ENCODE results near the gene KANSL1.
"Not testable (repeated sequence)": the region's sequence is repeated elsewhere in the genome, so short reads cannot be mapped to it uniquely, and the experiment has no call there.

KANSL1 gene

DNA sequence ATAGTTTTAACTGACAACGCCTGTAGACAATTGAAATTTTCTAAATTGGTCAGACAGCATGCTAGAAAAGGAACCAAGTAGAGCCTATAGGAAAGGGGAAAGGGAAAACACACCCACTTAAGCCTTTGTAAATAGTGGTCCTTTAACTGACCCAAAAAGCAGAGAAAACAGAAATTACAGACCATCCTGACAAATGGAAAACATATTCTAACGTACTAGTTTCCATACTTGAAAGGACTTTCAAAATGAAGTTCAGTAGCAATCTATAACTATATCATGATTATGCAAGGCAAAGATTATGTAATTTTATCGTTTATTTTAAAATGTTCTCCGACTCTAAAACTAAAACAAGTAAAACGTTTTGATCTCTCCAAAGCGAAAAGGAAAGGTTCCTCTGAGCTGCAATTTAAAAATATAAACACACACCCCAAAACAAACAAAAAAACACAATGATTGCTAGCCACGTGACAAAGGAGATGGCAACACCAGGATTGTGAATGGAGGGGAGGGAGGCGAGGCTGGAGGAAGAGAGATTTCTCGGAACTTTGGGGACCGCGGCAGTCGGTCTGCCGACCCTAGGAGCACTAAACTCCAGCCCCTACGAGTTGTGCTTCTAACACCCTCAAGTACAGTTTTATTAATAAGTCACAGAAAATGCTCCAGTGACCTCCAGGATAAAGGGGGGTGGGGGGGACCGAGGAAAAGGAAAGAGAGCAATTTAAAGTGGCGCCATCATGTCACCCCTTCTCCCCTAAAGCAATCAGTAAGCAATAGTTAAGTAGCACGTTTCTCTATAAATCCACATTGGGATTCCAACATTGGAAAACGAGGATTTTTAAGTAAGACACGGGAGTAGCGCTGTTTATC, 1.7 kb downstream of the KANSL1 start:
- DNase-seq, result no peak

DNA sequence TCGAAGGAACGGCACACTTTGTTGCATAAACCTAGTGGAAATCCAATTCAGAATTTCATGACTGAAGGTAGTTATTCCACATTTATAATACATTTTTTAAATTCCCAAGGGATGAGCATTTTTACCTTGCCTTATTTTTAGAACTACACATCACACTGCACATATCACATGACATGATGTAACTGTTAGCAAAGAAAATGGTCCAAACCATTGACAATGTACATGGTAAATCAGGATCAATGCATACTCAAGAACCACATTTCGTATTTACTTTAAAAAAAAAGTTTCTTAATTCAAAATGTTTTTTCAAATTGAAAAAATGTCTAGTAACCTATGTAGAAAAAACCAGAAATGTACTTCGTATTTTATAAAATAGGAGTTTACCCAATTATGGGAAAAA, 2.5 kb downstream of the KANSL1 start:
- DNase-seq, result no peak

DNA sequence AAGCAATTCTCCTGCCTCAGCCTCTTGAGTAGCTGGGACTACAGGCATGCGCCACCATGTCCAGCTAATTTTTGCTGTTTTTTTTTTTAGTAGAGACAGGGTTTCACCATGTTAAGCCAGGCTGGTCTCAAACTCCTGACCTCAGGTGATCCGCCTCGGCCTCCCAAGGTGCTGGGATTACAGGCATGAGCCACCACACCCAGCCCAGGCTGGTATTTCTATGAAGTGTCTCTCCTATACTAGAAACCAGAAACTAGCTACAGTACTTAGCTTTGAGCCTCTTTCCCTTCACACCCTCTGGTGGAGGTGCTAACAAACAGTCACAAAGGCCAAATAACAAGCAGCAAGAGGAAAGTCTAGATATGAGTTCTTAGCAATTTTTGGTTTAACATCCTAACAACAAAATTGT, 6.4 kb downstream of the KANSL1 start:
- DNase-seq, result not testable (repeated sequence)

- DNase-seq, result no peak
Observed at GRCh38 chr17:46184696-46185095, 8.5 kb downstream of the KANSL1 start.

GRCh38 chr17:46183383-46183782, 9.8 kb downstream of the KANSL1 start:
- DNase-seq, result not testable (repeated sequence)

- DNase-seq, result no peak
Observed at GRCh38 chr17:46182961-46183360, 10.3 kb downstream of the KANSL1 start.

GRCh38 chr17:46181940-46182339, 11.3 kb downstream of the KANSL1 start:
- no peak for DNase-seq

DNA sequence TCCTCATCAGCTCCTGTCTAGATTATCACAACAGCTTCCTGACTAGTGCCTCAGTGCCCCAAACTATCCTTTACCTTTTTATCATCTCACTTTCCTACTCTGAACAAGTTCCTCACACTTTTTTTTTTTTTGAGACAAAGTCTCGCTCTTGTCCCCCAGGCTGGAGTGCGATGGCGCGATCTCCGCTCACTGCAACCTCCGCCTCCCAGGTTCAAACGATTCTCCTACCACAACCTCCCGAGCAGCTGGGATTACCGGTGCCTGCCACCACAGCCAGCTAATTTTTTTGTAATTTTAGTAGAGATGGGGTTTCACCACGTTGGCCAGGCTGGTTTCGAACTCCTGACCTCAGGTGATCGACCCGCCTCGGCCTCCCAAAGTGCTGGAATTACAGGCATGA, 11.9 kb downstream of the KANSL1 start:
- DNase-seq, result not testable (repeated sequence)

- DNase-seq, result no peak
Observed at GRCh38 chr17:46180892-46181274, 12.3 kb downstream of the KANSL1 start.

GRCh38 chr17:46180185-46180891, 12.9 kb downstream of the KANSL1 start:
- DNase-seq, result not testable (repeated sequence)

DNA sequence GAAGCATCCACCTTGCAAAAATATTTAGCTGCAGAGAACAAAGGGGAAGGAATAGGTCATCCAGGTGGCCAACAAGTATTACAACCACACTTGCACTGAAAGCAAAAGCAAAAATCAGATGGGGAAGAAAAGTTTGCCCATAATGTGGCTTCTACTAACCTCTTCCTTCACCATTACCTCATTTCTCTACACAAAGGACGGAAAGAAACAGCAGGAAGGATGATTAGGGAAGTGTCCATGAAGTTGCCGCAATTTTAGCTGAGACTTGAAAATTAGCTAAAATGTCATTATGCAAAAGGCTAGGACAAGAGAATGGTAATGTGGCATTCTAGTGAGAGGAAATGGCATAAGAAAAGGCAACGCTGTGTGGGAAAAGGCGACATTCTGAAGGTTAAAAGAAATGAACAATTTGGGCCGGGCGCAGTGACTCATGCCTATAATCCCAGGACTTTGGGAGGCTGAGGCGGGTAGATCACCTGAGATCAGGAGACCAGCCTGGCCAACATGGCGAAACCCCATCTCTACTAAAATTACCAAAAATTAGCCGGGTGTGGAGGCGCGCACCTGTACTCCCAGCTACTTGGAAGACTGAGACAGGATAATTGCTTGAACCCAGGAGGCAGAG, 13.7 kb downstream of the KANSL1 start:
- no peak for DNase-seq

- no peak for DNase-seq
Observed at GRCh38 chr17:46178550-46179214, 14.5 kb downstream of the KANSL1 start.

- DNase-seq, result no peak
Observed at GRCh38 chr17:46176975-46177374, 16.3 kb downstream of the KANSL1 start.

DNA sequence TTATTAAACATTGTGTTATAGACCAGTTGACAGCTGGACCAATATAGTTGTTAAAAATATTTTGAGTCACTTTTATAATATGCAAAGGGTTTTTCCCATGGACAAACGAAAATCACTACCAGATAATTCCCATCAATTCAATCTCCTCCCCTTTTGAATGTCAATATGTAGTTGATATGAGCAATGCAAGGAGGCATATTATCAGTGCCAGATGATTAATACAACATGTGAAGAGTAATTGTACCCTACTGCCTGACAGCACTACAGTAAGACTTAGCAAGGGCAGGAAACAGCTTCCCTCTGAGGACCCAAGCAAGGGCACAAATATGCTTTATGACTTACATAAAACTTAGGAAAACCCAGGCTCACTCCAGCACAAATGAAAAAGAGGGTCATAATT, 17.3 kb downstream of the KANSL1 start:
- no peak for DNase-seq

GRCh38 chr17:46173153-46173552, 20.1 kb downstream of the KANSL1 start:
- DNase-seq, result no peak

DNA sequence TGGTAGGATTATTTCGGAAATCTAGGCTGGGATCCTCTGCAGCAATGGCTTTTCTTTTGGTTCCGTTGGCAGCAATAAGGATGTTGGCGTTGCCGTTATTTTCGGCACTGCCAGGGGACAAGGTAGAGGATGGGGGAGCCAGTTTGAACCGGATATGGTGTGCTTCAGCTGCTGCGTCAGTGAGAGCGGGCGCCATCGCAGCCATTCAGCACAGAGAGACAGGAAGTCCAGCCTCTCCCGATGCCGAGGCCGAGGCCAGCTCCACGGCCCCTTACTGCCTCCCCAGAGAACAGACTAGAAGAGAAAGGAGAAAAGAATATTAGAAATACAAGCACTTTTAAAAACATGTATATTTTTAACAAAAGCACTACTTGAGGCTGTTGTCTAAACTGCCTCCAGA, 21.3 kb downstream of the KANSL1 start:
- DNase-seq, result no peak

DNA sequence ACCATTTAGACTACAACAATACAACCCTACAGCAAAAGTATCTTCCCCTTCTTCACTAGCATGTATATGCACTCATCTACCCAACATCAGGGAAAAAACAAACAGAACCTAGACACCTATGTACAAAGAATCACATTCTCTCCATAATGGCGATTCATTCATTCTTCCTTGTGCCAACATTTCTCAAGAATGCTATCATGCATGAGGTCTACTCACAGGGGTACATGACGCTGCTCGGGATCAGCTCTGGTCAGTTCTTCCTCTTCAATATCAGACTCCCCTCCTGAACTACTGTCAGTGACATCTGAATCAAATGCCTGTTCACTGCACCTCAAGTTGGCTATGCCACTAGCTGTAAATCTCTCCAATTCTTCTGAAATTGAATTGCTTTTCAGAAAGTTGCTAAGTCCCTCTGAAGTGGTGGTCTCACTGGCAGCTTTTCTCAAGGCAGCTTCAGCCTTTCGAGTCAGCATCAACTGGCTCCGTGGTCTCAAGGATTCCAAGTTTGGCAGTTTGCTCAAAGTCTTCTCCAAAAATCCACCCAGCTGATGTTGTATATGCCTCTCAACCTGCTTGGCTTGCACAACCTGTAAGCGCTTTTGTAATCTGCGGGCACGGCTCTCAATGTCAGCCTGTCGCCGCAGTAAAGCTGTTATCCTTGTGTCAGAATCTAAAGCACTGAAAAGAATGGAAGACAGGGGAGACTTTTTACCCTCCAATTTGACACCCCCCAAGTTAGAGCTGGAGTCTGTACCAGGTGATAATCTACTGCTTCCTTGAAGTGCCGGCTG, 22.4 kb downstream of the KANSL1 start:
- no peak for DNase-seq

GRCh38 chr17:46169913-46170638, 23.2 kb downstream of the KANSL1 start:
- DNase-seq, result no peak

GRCh38 chr17:46167826-46168569, 25.2 kb downstream of the KANSL1 start:
- DNase-seq, result no peak

- no peak for DNase-seq
Observed at GRCh38 chr17:46167267-46167666, 26.0 kb downstream of the KANSL1 start.

DNA sequence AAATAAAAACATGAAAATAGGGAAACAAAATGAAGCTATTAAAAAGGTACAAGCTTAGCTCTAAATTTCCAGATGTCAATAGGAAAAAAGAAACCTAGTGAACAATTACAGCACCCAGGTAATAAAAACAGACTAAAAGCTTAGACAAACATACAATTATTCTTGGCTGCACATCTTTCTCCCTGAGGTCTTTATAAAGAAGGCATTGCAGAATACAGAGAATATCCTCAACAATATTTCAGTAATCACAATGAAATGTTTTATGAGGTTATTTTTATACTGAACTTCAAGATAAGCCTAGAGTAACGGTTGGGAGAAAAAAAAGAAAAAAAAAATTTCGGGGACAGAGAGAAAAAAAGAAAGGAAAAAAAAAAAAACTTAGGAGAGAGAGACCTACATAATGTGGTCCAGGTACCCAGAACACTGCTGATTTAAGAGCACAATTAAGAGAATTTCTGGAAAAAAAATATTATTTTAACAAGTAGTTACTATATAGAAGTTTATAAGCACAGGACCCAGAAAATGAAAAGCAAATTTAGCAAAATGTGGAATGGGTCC, 26.5 kb downstream of the KANSL1 start:
- DNase-seq, result no peak
